Activated CD8-positive, alpha-beta T cell treated with anti-CD3 and anti-CD28 coated beads, Interleukin-2, amount 10 ng/mL, durations not matched to agents 7 days and 5 days (primary cell): Measurements from ENCODE around the gene P3H2. TPM values are rescaled to one million over a fixed set of nuclear protein-coding genes. Genes with fewer than 3 reads are reported as not detected.

ENCODE experiments used
- ATAC-seq: fragments of 150-1000 bp; cut with Tn5 transposase; one replicate; pipeline ENCODE4 v1.10.0; 2021; ENCODE audit warnings: moderate library complexity
- CTCF ChIA-PET: fragments of 350-600 bp; sonication (Branson Sonifier 250); formaldehyde crosslinking; loops from one replicate; lab custom pipeline; 2021; ENCODE audit warnings: antibody characterized with exemption; lab: Charles Lee
- POLR2A ChIA-PET: fragments of 350-600 bp; sonication (Branson Sonifier 250); formaldehyde crosslinking; loops from one replicate; lab custom pipeline; 2021; ENCODE audit warnings: antibody characterized with exemption; lab: Charles Lee
- DNase-seq: peaks from one replicate; pipeline ENCODE4 v3.0.0-alpha.2; 2020
- H3K27ac Mint-ChIP-seq: one replicate; pipeline ENCODE4 v1.8.0; 2021; ENCODE audit warnings: mild to moderate bottlenecking, mixed read lengths
- H3K27me3 Mint-ChIP-seq: one replicate; pipeline ENCODE4 v1.8.0; 2021; ENCODE audit warnings: low read depth, mixed read lengths
- H3K36me3 Mint-ChIP-seq: one replicate; pipeline ENCODE4 v1.8.0; 2021; ENCODE audit warnings: low read depth, mixed read lengths
- H3K4me1 Mint-ChIP-seq: one replicate; pipeline ENCODE4 v1.8.0; 2021; ENCODE audit warnings: low read depth, mixed read lengths
- H3K4me3 Mint-ChIP-seq: one replicate; pipeline ENCODE4 v1.8.0; 2021; ENCODE audit warnings: mild to moderate bottlenecking, mixed read lengths
- H3K9me3 Mint-ChIP-seq: one replicate; pipeline ENCODE4 v1.8.0; 2022; ENCODE audit warnings: mixed read lengths; ENCODE audit not compliant: insufficient read depth
- total RNA-seq, 2 experiments: library from RNA; stranded (reverse); gene quantifications; one replicate each; pipeline ENCODE4 v1.2.3, GENCODE V29; 2021

P3H2 gene
- total RNA-seq, 2 experiments from 2014 or later: not detected

- CTCF ChIA-PET: no interaction called here
- POLR2A ChIA-PET: no interaction called here
- no peak overlapping the region for H3K4me3 Mint-ChIP-seq
- no peak overlapping the region for H3K27ac Mint-ChIP-seq
- no peaks in the 10 kb centered on the region for H3K9me3 Mint-ChIP-seq
- DNase-seq: no peak
- H3K36me3 Mint-ChIP-seq: no peaks in the 10 kb centered on the region
- ATAC-seq: no peak
- no peaks in the 10 kb centered on the region for H3K4me1 Mint-ChIP-seq
- H3K27me3 Mint-ChIP-seq: no peaks in the 10 kb centered on the region
These were observed 57.2 kb downstream of the P3H2 start for GRCh38 chr3:190063490-190063889.

- ChIA-PET CTCF (no interaction called here), POLR2A (no interaction called here)
- Mint-ChIP-seq H3K4me3 (no peak overlapping the region), H3K27ac (no peak overlapping the region), H3K27me3 (no peaks in the 10 kb centered on the region), H3K4me1 (no peaks in the 10 kb centered on the region), H3K36me3 (no peaks in the 10 kb centered on the region), H3K9me3 (no peaks in the 10 kb centered on the region)
- ATAC-seq (no peak), DNase-seq (no peak)
These were observed 60.4 kb downstream of the P3H2 start for GRCh38 chr3:190060192-190060775.

DNA sequence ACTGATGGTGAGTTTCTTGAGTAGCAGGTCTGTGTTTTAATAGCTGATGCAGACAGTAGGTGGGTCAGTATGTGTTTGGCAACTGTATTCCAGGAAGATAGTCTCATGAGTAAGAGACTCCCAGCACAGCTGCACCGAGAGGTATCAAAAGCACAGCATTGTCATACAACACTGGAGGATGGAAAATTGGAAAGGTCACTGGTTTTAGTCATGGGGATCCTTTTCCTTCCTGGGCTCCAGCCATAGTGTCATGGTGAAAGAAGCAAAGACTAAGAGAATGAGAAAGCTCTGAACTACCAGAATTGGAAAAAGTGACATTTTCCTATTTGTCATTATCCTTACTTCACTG is 61.5 kb downstream of the P3H2 start:
- Mint-ChIP-seq H3K27ac (no peak overlapping the region), H3K36me3 (no peaks in the 10 kb centered on the region), H3K4me3 (no peak overlapping the region), H3K9me3 (no peaks in the 10 kb centered on the region), H3K4me1 (no peaks in the 10 kb centered on the region), H3K27me3 (no peaks in the 10 kb centered on the region)
- ATAC-seq (no peak), DNase-seq (no peak)
- ChIA-PET POLR2A (no interaction called here), CTCF (no interaction called here)

GRCh38 chr3:190058521-190059241 is 62.0 kb downstream of the P3H2 start:
- no peak for DNase-seq
- CTCF ChIA-PET: no interaction called here
- POLR2A ChIA-PET: no interaction called here

GRCh38 chr3:190056742-190057141 is 64.0 kb downstream of the P3H2 start:
- Mint-ChIP-seq H3K36me3 (no peaks in the 10 kb centered on the region), H3K4me1 (no peaks in the 10 kb centered on the region), H3K27ac (no peak overlapping the region), H3K27me3 (no peaks in the 10 kb centered on the region), H3K9me3 (no peaks in the 10 kb centered on the region), H3K4me3 (no peak overlapping the region)
- DNase-seq (no peak), ATAC-seq (no peak)
- ChIA-PET POLR2A (no interaction called here), CTCF (no interaction called here)

More at GRCh38 chr3:190058521-190059241, 62.0 kb downstream of the P3H2 start:
- Mint-ChIP-seq H3K9me3 (no peaks in the 10 kb centered on the region), H3K27me3 (no peaks in the 10 kb centered on the region), H3K4me3 (no peak overlapping the region), H3K27ac (no peak overlapping the region), H3K4me1 (no peaks in the 10 kb centered on the region), H3K36me3 (no peaks in the 10 kb centered on the region)
- ATAC-seq: no peak

DNA sequence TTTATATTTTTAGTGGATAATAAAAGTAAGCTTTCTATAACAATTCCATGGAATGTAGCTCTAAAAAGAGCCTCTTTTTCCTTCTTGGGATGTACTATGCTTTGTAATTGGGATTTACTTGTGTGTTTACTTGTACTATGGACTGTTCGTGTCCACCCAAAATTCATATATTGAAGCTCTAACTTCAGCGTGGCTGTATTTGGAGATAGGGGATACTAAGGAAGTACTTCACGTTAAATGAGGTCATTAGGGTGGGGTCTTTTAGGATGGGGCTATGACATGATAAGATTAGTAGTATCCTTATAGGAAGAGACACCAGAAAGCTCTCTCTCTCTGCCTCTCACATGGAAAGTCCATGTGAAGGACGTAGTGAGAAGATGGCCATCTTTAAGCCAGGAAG is 64.9 kb downstream of the P3H2 start:
- DNase-seq: no peak
- Mint-ChIP-seq H3K27me3 (no peaks in the 10 kb centered on the region), H3K4me3 (no peak overlapping the region), H3K9me3 (no peaks in the 10 kb centered on the region), H3K27ac (no peak overlapping the region), H3K4me1 (no peaks in the 10 kb centered on the region), H3K36me3 (no peaks in the 10 kb centered on the region)
- POLR2A ChIA-PET: no interaction called here
- CTCF ChIA-PET: no interaction called here
- no peak for ATAC-seq

- CTCF ChIA-PET: no interaction called here
- no peaks in the 10 kb centered on the region for H3K9me3 Mint-ChIP-seq
- no peaks in the 10 kb centered on the region for H3K36me3 Mint-ChIP-seq
- no peak overlapping the region for H3K27ac Mint-ChIP-seq
- H3K4me3 Mint-ChIP-seq: no peak overlapping the region
- DNase-seq (no peak), ATAC-seq (no peak)
- no peaks in the 10 kb centered on the region for H3K4me1 Mint-ChIP-seq
- peaks cover 3% of the 10 kb centered on the region for H3K27me3 Mint-ChIP-seq
- POLR2A ChIA-PET: no interaction called here
These were observed 66.6 kb downstream of the P3H2 start for GRCh38 chr3:190053919-190054672.

DNA sequence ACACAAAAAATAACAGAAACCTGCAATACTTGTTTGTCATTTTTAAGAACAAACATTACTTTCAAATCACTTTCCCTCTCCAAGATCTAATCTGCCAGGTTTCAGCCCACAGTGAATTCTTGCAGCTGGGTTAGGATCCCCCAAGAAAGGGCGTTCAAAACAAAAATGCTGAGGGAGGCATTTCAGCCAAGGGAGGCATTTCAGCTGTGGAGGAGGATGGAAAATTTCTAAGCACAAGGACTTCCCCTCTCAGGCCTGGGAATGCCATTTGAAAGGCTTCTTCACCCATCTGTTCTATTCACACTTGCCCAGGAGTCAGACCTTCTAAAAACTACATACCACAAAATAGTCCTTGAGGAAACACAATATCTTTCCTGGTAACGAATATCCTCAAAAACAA is 69.1 kb downstream of the P3H2 start:
- no peak overlapping the region for H3K27ac Mint-ChIP-seq
- POLR2A ChIA-PET: no interaction called here
- H3K4me3 Mint-ChIP-seq: no peak overlapping the region

DNA sequence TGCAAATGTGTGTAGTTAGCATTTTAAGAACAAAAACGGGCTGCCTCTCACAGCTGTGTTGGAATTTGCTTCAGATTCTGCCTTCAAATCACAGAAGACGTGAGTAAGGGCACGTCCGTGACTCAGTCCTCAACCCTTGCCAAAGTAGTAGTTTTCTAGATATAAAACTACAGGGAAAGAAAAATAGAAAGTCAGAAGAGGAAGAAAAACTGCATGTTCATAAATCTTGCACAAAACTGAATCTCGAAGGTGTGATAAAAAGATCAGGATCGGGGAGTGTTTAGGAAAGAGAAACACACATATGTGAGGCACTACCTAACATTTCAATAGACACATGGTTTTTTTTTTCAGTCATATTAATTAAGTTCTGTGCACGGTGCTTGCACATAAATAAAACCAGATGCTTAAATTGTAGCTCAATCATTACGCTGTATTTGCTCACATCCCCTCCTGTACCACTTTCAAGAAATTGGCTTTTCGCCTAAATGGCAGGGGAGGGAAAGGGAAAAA is 71.7 kb downstream of the P3H2 start:
- no peaks in the 10 kb centered on the region for H3K36me3 Mint-ChIP-seq
- no peaks in the 10 kb centered on the region for H3K9me3 Mint-ChIP-seq
- ChIA-PET POLR2A (no interaction called here), CTCF (no interaction called here)
- H3K4me3 Mint-ChIP-seq: no peak overlapping the region
- no peak for DNase-seq
- H3K4me1 Mint-ChIP-seq: no peaks in the 10 kb centered on the region
- H3K27me3 Mint-ChIP-seq: peaks cover 6% of the 10 kb centered on the region
- H3K27ac Mint-ChIP-seq: no peak overlapping the region
- ATAC-seq: no peak

More for the DNA sequence above, 69.1 kb downstream of the P3H2 start:
- DNase-seq: no peak
- no peak for ATAC-seq
- CTCF ChIA-PET: no interaction called here
- Mint-ChIP-seq H3K4me1 (no peaks in the 10 kb centered on the region), H3K9me3 (no peaks in the 10 kb centered on the region), H3K27me3 (peaks cover 6% of the 10 kb centered on the region), H3K36me3 (no peaks in the 10 kb centered on the region)

GRCh38 chr3:190044974-190045373 is 75.7 kb downstream of the P3H2 start:
- Mint-ChIP-seq H3K4me3 (no peak overlapping the region), H3K4me1 (no peaks in the 10 kb centered on the region), H3K27me3 (peaks cover 7% of the 10 kb centered on the region), H3K9me3 (no peaks in the 10 kb centered on the region), H3K27ac (no peak overlapping the region), H3K36me3 (no peaks in the 10 kb centered on the region)
- ATAC-seq (no peak), DNase-seq (no peak)
- POLR2A ChIA-PET: no interaction called here
- CTCF ChIA-PET: no interaction called here

GRCh38 chr3:190044142-190044541 is 76.6 kb downstream of the P3H2 start:
- Mint-ChIP-seq H3K27ac (no peak overlapping the region), H3K36me3 (no peaks in the 10 kb centered on the region), H3K9me3 (no peaks in the 10 kb centered on the region), H3K27me3 (peaks cover 6% of the 10 kb centered on the region), H3K4me3 (no peak overlapping the region), H3K4me1 (no peaks in the 10 kb centered on the region)
- ATAC-seq (no peak), DNase-seq (no peak)
- CTCF ChIA-PET: no interaction called here
- POLR2A ChIA-PET: no interaction called here

- Mint-ChIP-seq H3K27ac (no peak overlapping the region), H3K27me3 (peaks cover 6% of the 10 kb centered on the region)
These were observed 77.0 kb downstream of the P3H2 start for GRCh38 chr3:190043741-190044140.

More at GRCh38 chr3:190043741-190044140, 77.0 kb downstream of the P3H2 start:
- no peak for ATAC-seq
- POLR2A ChIA-PET: no interaction called here
- Mint-ChIP-seq H3K9me3 (no peaks in the 10 kb centered on the region), H3K36me3 (no peaks in the 10 kb centered on the region), H3K4me1 (no peaks in the 10 kb centered on the region), H3K4me3 (no peak overlapping the region)
- DNase-seq: no peak
- CTCF ChIA-PET: no interaction called here
